Prostate gland (tissue), 2 donors: ENCODE measurements around the gene GALNTL6. TPM values are rescaled to one million over a fixed set of nuclear protein-coding genes. Genes with fewer than 3 reads are reported as not detected.
"Not testable (repeated sequence)": the region's sequence is repeated elsewhere in the genome, so short reads cannot be mapped to it uniquely, and the experiment has no call there.

Experiments used
- DNase-seq: peaks from one replicate; pipeline ENCODE4 v3.0.0-alpha.2; 2019; ENCODE audit warnings: low spot score
- H3K27ac ChIP-seq, 2 donors: fragments of 200-600 bp; sonication (generic); 2 replicates each; pipeline ENCODE4 v1.5.1; 2017 to 2019
- H3K27me3 ChIP-seq: fragments of 200-600 bp; sonication (generic); replicated peaks from 2 replicates; pipeline ENCODE4 v1.5.1; 2019; ENCODE audit not compliant: insufficient read depth
- H3K36me3 ChIP-seq, 2 donors: fragments of 200-600 bp; sonication (generic); 1 replicate in 1 of 2; 2 replicates in 1 of 2; pipeline versions ENCODE4 v1.5.1 to v1.8.1; 2017 to 2019
- H3K4me1 ChIP-seq: fragments of 200-600 bp; sonication (generic); replicated peaks from 2 replicates; pipeline ENCODE4 v1.5.1; 2019
- H3K4me3 ChIP-seq, 2 donors: fragments of 200-600 bp; sonication (generic); 2 replicates each; pipeline ENCODE4 v1.5.1; 2017 to 2019
- H3K9me3 ChIP-seq: fragments of 200-600 bp; sonication (generic); 2 replicates; pipeline ENCODE4 v1.5.1; 2017
- POLR2A ChIP-seq: fragments of 450-650 bp; IDR thresholded peaks from one replicate; pipeline ENCODE4 v1.6.1; 2016; ENCODE audit warnings: antibody characterized with exemption, mild to moderate bottlenecking
- POLR2AphosphoS5 ChIP-seq: sonication (generic); formaldehyde crosslinking; IDR thresholded peaks from one replicate; pipeline ENCODE4 v1.6.1; 2017; ENCODE audit warnings: antibody characterized with exemption
- WGBS: methylation state at CpG from one replicate; pipeline ENCODE4 v1.1.5; 2018; 5-methylcytosine and 5-hydroxymethylcytosine counted together
- intact Hi-C: fragments of 100-400 bp; cut with DNase I; formaldehyde crosslinking; loops from one replicate; pipeline ENCODE4 v1.14.2; 2022
- total RNA-seq, 2 donors: library from RNA; depleted of rRNA; stranded (reverse); fragments of >200 nt; gene quantifications; one replicate each; pipeline ENCODE4 v1.1.0, GENCODE V29; 2016
- TF ChIP-seq, protein P1 (sequence below), 4 experiments: fragments of 200-600 bp in 2 of 4; fragments of 450-650 bp in 2 of 4; sonication (generic) in 2 of 4; IDR thresholded peaks; 1 replicate in 3 of 4; 2 replicates in 1 of 4; pipeline ENCODE4 v1.5.1; 2016 to 2019; ENCODE audit warnings: antibody characterized with exemption in 4 of 4, mild to moderate bottlenecking in 2 of 4, moderate library complexity in 2 of 4

The GALNTL6 gene
- total RNA-seq, 2 donors from 2014 or later: 0.23 to 0.85 TPM

DNA sequence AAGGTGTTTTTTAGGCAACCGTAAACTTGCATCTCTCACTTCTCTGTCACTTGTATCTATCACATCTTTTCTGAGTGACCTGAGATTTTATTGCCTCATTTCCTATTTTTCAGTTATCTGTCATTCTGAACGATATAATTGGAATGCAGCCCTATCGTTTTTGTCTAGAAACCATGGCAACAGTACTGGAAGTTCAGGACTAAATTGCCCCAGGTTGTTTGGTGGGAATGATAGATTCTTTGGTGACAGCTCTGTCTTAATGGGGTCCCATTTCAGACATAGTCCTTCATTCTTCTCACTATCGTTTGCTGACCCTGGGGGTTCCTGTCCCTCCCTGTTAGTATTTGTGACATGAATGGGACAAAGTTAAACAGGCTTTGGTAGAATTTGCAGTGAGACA, 1087.7 kb downstream of the GALNTL6 start:
- no peaks in the 10 kb centered on the region for H3K36me3 ChIP-seq
- H3K9me3 ChIP-seq: no peaks in the 10 kb centered on the region
- TF ChIP-seq, protein P1, sequence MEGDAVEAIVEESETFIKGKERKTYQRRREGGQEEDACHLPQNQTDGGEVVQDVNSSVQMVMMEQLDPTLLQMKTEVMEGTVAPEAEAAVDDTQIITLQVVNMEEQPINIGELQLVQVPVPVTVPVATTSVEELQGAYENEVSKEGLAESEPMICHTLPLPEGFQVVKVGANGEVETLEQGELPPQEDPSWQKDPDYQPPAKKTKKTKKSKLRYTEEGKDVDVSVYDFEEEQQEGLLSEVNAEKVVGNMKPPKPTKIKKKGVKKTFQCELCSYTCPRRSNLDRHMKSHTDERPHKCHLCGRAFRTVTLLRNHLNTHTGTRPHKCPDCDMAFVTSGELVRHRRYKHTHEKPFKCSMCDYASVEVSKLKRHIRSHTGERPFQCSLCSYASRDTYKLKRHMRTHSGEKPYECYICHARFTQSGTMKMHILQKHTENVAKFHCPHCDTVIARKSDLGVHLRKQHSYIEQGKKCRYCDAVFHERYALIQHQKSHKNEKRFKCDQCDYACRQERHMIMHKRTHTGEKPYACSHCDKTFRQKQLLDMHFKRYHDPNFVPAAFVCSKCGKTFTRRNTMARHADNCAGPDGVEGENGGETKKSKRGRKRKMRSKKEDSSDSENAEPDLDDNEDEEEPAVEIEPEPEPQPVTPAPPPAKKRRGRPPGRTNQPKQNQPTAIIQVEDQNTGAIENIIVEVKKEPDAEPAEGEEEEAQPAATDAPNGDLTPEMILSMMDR (IDR thresholded peaks at IDR 0.05): no peak
- TF ChIP-seq POLR2AphosphoS5 (no peak), POLR2A (no peak)
- no peaks in the 10 kb centered on the region for H3K4me1 ChIP-seq
- intact Hi-C loops: no loop called here
- no peaks in the 10 kb centered on the region for H3K27me3 ChIP-seq
- WGBS: 23% methylated on average over 4 of the region's 4 CpGs
- no peak overlapping the region for H3K27ac ChIP-seq
- no peak overlapping the region for H3K4me3 ChIP-seq
- DNase-seq: no peak

- DNase-seq, H3K27me3 ChIP-seq, H3K4me1 ChIP-seq, H3K4me3 ChIP-seq, H3K9me3 ChIP-seq, H3K36me3 ChIP-seq, H3K27ac ChIP-seq, intact Hi-C loops: not testable (repeated sequence)
- 93% methylated on average over 8 of the region's 8 CpGs for WGBS
These were observed 1099.3 kb downstream of the GALNTL6 start for GRCh38 chr4:172912468-172912867.

GRCh38 chr4:172917403-172917802, 1104.2 kb downstream of the GALNTL6 start:
- DNase-seq, intact Hi-C loops, H3K9me3 ChIP-seq, H3K36me3 ChIP-seq, H3K4me3 ChIP-seq, H3K27me3 ChIP-seq, H3K4me1 ChIP-seq, H3K27ac ChIP-seq: not testable (repeated sequence)
- WGBS: 75% methylated on average over 3 of the region's 3 CpGs

DNA sequence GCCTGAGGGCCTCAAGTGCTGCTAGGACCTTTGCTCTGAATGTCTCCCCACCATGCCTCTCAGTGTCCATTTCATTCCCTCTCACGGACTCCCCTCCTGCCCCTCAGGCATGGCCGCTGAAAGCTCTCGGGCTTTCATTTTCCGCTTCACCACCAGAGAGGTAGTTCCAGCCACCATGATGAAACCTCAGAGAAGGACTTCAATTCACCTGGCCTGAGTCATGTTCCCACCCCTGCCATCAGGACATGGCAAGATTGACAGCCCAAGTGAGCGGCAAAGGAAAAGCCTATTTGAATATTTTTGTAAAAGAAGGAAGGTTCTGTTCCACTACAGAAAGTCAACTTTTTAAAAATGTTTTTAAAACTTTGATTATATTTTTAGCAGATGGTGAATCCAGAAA, 1106.1 kb downstream of the GALNTL6 start:
- H3K36me3 ChIP-seq: no peaks in the 10 kb centered on the region
- no peak overlapping the region for H3K27ac ChIP-seq
- WGBS: 94% methylated on average over 5 of the region's 5 CpGs
- no peak overlapping the region for H3K4me3 ChIP-seq
- no peaks in the 10 kb centered on the region for H3K9me3 ChIP-seq
- no peaks in the 10 kb centered on the region for H3K27me3 ChIP-seq
- H3K4me1 ChIP-seq: no peaks in the 10 kb centered on the region
- no peak for TF ChIP-seq POLR2AphosphoS5
- TF ChIP-seq POLR2A: no peak
- TF ChIP-seq, protein P1 (IDR thresholded peaks at IDR 0.05): no peak
- DNase-seq: no peak
- intact Hi-C loops: no loop called here

- H3K9me3 ChIP-seq: no peaks in the 10 kb centered on the region
- intact Hi-C loops: no loop called here
- H3K4me3 ChIP-seq: no peak overlapping the region
- no peaks in the 10 kb centered on the region for H3K4me1 ChIP-seq
- no peak for TF ChIP-seq POLR2A
- no peak for TF ChIP-seq POLR2AphosphoS5
- TF ChIP-seq, protein P1 (IDR thresholded peaks at IDR 0.05): no peak
- H3K27me3 ChIP-seq: no peaks in the 10 kb centered on the region
- WGBS: 87% methylated on average over 5 of the region's 5 CpGs
- no peak for DNase-seq
- no peaks in the 10 kb centered on the region for H3K36me3 ChIP-seq
- H3K27ac ChIP-seq: no peak overlapping the region
These were observed 1114.1 kb downstream of the GALNTL6 start for GRCh38 chr4:172927096-172927814.

DNA sequence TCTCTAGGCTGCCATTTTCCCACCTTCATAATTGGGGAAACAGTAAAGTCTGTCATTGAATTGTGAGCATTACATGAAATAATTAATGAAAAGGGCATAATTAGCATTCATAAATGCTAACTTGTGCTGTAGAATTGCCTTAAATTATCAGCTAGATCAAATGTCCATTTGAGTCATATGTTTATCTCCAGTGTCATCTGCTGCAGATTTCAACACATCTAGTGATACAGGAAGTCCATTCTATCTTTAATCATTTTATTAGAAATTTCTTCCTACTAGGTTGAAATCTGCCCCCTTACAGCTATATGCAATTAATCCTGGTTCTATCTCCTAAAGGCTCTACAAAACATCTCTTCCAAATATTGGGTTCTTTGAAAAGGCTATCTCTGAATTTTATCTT, 1115.1 kb downstream of the GALNTL6 start:
- H3K4me3 ChIP-seq: no peak overlapping the region
- no peaks in the 10 kb centered on the region for H3K4me1 ChIP-seq
- intact Hi-C loops: no loop called here
- no peaks in the 10 kb centered on the region for H3K9me3 ChIP-seq
- TF ChIP-seq, protein P1 (IDR thresholded peaks at IDR 0.05): no peak
- TF ChIP-seq POLR2A: no peak
- no peak for TF ChIP-seq POLR2AphosphoS5
- no peaks in the 10 kb centered on the region for H3K36me3 ChIP-seq
- no peaks in the 10 kb centered on the region for H3K27me3 ChIP-seq
- H3K27ac ChIP-seq: no peak overlapping the region
- DNase-seq: no peak
